HG02571 (cell line): Measurements from ENCODE around the gene PIP5K1A.
"Not testable (repeated sequence)": the region's sequence is repeated elsewhere in the genome, so short reads cannot be mapped to it uniquely, and the experiment has no call there.

Experiments used
- ATAC-seq: cut with Tn5 transposase; IDR thresholded peaks from one replicate; pipeline ENCODE4 v1.9.1; 2021; ENCODE audit warnings: mild to moderate bottlenecking, moderate library complexity; ENCODE audit not compliant: unreplicated experiment

The PIP5K1A gene

DNA sequence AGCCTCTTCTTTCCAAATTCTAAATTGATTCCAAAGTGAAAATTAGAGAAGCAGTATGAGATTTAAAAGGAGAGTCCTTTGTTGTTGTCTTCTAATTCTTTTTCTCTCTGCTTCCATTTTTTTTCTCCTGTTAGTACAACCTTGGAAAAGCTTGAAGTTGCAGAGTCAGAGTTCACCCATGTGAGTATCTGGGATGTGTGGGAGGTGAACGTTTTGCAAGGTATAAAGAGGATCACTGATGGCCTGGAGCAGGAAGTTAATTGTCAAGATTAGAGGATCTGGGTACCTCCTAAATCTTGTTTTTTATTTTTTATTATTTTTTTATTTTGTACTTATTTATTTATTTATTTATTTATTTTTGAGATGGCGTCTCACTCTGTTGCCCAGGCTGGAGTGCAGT is 48.4 kb downstream of the PIP5K1A start:
- ATAC-seq: no peak

- ATAC-seq: no peak
Measured at GRCh38 chr1:151251656-151252470, 53.5 kb downstream of the PIP5K1A start.

GRCh38 chr1:151254217-151255213 is 56.2 kb downstream of the PIP5K1A start, which contains the start of gene PSMD4:
Gene PSMD4 (plus strand): TSS chr1:151254734. CDS start chr1:151254783, 49 bp downstream.
- peak; percentile 92 for ATAC-seq

DNA sequence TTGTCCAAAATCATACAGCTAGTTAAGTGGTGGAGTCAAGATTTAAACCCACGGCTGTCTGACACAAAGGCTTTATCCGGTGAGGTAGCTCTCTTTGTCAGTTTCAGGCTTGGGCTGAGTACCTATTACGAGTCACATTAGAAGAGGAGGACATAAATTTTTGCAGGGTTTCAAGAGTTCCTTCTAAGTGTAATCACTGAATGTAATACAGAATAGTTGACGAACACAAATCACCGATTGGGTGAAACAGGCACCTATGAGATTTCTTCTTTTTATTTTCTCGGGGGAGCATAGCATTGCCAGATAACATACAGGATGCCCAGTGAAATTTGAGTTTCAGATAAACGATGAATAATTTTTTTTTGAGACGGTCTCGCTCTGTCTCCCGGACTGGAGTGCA is 57.0 kb downstream of the PIP5K1A start:
- no peak for ATAC-seq

DNA sequence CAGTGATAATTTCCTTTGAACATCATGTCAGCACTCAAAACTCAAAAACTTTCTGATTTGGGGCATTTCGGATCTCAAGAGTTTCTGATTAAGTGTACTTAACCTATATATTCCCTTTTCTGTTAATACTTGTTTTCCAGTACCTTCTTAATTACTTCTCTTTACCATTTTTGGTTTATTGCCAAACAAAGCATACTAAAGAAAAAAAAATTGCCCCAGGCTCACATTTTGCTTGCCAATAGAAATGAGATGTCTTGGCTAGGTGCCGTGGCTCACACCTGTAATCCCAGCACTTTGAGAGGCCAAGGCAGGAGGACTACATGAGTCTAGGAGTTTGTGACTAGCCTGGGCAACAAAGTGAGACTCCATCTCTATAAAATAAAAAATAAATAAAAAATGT is 61.0 kb downstream of the PIP5K1A start:
- no peak for ATAC-seq

- no peak for ATAC-seq
Measured at GRCh38 chr1:151265446-151266236, 67.3 kb downstream of the PIP5K1A start.

DNA sequence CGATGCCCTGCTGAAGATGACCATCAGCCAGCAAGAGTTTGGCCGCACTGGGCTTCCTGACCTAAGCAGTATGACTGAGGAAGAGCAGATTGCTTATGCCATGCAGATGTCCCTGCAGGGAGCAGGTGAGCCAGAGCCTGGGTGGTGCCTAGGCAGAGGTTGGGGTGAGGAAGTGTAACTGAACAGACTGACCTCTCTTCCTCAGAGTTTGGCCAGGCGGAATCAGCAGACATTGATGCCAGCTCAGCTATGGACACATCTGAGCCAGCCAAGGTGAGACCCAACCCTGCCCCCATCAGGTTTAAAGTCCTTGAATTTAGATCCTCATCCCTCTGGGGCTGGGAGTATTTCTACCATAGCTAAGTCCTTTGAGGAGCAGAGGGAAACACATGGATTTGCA is 68.0 kb downstream of the PIP5K1A start:
- no peak for ATAC-seq

GRCh38 chr1:151266821-151267220 is 68.5 kb downstream of the PIP5K1A start:
- no peak for ATAC-seq

GRCh38 chr1:151267760-151268159 is 69.4 kb downstream of the PIP5K1A start:
- no peak for ATAC-seq

DNA sequence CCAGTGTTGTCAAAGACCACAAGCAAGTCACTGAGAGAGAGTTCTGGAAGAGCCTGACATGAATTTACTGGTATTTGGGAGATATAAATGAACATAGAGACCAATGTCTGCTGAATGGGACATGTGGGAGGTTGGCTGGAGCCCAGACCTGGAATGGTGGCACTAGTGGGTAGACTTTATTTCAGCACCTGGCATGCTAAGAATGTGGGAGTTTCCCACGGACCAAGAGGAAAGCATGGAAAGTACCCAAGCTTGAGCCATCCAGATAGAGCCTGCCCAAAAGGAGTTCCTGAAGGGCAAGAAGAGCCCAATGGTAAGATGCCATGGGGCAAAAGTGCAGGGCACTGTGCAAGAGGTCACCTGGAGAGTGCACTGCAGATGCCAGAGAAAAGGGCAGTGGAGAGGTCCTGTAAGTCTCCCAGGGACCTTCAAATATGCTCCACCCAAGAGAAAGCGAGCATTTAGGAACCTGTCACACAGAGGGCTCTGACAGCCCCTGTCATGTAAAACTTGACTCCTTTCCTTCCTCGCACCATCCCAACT is 75.6 kb downstream of the PIP5K1A start:
- ATAC-seq: no peak

DNA sequence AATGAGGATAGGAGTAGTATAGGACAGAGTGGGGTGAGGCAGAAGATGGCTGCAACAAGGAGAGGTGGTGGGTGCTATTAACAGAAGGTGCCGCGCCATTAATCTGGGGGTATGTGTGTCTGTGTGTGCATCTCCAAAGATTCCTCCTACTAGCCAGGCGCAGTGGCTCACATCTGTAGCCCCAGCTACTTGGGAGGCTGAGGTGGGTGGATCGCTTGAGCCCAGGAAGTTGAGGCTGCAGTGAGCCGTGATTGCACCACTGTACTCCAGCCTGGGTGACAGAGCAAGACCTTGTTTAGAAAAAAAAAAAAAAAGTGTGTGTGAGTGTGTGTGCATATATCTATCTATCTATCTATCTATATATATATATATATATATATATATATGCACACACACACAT is 77.0 kb downstream of the PIP5K1A start:
- not testable (repeated sequence) for ATAC-seq

DNA sequence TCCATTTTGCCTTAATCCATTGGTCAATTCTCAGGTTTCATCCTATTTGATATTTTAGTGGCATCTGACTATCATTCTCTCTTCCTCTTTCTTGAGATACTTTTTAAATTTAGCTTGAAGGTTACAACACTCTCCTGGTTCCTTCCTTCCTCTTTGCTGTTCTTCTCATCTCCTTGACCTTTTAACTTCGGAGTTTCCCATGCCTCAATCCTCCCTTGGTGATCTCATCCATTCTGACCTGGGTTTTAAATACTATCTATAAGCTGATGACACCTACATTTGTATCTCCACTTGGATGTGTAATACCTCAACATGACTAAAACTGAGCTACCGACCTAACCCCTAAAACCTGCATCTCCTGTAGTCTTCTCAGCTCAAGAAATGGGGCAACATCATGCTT is 78.9 kb downstream of the PIP5K1A start:
- ATAC-seq: no peak

- peak; percentile 41 for ATAC-seq
Measured at GRCh38 chr1:151281225-151281968, 83.0 kb downstream of the PIP5K1A start.

- peak; percentile 87 for ATAC-seq
Measured at GRCh38 chr1:151281969-151282882, 83.9 kb downstream of the PIP5K1A start, which contains the start of gene ZNF687. Gene ZNF687 (plus strand): TSS chr1:151282299. CDS start chr1:151286292, 3,993 bp downstream.

GRCh38 chr1:151282883-151283725 is 84.8 kb downstream of the PIP5K1A start:
- no peak for ATAC-seq

DNA sequence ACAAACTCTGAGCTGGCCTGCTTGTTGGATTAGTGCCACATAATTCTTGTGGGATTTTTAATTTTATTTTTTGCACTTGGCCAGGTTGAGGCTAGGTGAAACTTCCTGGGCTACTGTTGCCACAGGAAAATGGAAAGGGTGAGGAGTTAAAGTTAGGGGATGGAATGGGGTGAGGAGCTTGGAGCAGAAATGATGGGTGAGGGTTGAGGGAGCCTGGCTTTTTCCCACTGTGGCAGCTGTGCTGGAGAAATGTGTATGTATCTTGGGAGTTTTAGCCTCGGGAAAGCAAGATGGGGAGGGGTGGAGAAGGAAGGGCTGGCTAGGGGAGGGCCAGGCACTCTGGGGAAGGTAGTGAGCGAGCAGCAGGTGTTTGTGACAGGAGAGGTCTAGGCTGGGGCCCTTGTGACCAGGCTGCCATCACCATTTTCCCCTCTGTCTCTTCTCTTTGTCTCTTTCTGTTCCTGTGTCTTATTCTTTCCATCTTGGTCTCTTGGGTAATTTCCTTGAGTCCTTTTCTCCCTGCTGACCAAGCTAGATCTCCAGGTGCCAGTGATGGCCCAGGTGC is 85.7 kb downstream of the PIP5K1A start:
- ATAC-seq: no peak

DNA sequence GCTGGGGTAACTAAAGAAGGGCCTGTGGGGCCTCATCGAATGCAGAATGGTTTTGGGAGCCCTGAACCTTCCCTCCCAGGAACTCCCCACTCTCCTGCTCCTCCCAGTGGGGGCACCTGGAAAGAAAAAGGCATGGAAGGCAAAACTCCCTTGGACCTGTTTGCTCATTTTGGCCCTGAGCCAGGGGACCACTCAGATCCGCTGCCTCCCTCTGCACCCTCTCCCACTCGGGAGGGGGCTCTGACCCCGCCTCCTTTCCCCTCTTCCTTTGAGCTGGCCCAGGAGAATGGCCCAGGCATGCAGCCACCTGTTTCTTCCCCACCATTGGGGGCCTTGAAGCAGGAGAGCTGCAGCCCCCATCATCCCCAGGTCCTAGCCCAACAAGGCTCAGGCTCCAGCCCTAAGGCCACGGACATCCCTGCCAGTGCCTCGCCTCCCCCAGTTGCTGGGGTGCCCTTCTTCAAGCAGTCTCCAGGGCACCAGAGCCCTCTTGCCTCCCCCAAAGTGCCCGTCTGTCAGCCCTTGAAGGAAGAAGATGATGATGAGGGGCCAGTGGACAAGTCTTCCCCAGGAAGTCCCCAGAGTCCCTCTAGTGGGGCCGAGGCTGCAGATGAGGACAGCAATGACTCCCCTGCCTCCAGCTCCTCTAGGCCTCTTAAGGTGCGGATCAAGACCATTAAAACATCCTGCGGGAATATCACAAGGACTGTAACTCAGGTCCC is 88.4 kb downstream of the PIP5K1A start:
- no peak for ATAC-seq
